ENCODE data around the gene MMP24OS. TPM values are rescaled to one million over a fixed set of nuclear protein-coding genes. Genes with fewer than 3 reads are reported as not detected.

The MMP24OS gene
- total and polyA plus RNA-seq, 2 donors (not counting 3 experiments of a cell fraction or from before 2014, with no cell fraction given): 35.1 to 55.6 TPM

DNA sequence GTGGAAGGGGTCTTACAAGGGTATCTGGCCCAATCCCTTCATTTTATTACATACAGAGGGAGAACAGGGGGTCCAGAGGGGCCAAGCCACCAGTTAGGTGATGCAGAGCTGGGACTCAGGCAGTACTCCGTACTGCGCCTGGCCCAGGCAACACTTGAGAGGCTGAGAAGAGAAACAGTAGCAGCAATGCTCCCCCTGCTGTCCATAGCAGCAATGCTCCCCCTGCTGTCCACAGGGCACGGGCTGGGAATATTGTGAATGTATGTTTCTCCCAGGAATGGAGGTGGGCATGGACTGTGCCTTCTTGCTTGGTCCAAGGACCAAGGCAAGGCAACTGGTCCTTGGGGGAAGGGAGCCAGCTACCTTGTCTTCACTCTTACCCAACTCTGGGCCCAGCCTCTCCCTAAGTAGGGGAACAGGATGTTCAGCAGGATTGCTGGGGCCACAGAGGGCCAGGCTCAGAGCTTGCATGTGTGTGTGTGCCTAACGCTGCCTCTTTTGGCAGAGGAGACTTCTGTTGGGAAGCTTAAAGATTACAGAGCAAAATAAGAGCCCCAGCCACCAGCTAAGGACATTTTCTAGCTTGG lies 29.1 kb upstream of the MMP24OS start:
- Histone ChIP-seq H3K27ac (ENCODE audit: insufficient read depth, low read depth, low read length) (peak overlapping the region; percentile 70), H4K20me1 (replicated peaks; ENCODE audit: control insufficient read depth, extremely low read depth, insufficient read depth, low read length) (no peaks in the 10 kb centered on the region), H3K27me3 (ENCODE audit: control insufficient read depth in 2 of 2, insufficient read depth in 2 of 2, low read length in 2 of 2) (no peaks in the 10 kb centered on the region), H2AFZ (ENCODE audit: low read depth, low read length) (peak overlapping the region; percentile 15), H3K9me3 (replicated peaks; ENCODE audit: control insufficient read depth, insufficient read depth, low read length) (no peaks in the 10 kb centered on the region), H3K4me2 (ENCODE audit: insufficient read depth, low read length) (no peak overlapping the region), H3K79me2 (ENCODE audit: control insufficient read depth, insufficient read depth, low read length) (no peaks in the 10 kb centered on the region), H3K9ac (replicated peaks; ENCODE audit: extremely low read depth, insufficient read depth, low read length) (no peak overlapping the region), H3K36me3 (ENCODE audit: control insufficient read depth in 2 of 2, extremely low read depth in 1 of 2, insufficient read depth in 2 of 2, low read length in 2 of 2) (no peaks in the 10 kb centered on the region), H3K9me1 (replicated peaks; ENCODE audit: control insufficient read depth, extremely low read depth, insufficient read depth, low read length) (no peaks in the 10 kb centered on the region), H3K4me1 (ENCODE audit: control insufficient read depth, extremely low read depth, insufficient read depth, low read length) (peaks cover 80% of the 10 kb centered on the region), H3K4me3 (replicated peaks in 1 of 3; ENCODE audit: insufficient read depth in 1 of 3, low read depth in 1 of 3, low read length in 3 of 3) (no peak overlapping the region)
- intact Hi-C loops (cut with micrococcal nuclease): loop anchor here (1.0 kb wide), 1 partner anchor 135 kb away; the partner anchor contains the start of gene PROCR
- FAIRE-seq (peak; percentile 87), DNase-seq (ENCODE audit: low read depth, low spot score) (peak; percentile 71)
- BruUV-seq (replicated peaks): no TSS peak
- ChIA-PET POLR2A (interaction anchor here (1.8 kb wide), 1 partner anchor 11 kb away, joined by 5 read pairs; no protein-coding TSS in a partner anchor), CTCF (interaction anchor here (0.5 to 9.7 kb wide), 22 partner anchors 10 to 211 kb away, joined by 3 to 200 read pairs (median 5); partner anchors contain the start of genes CEP250, EIF6, GDF5 and MMP24OS)
- dilution Hi-C loops (cut with MboI; ENCODE audit: extremely low pct_ligation_motif_present, low sequenced_read_pairs): no loop called here
- TF ChIP-seq JUN (IDR thresholded peaks at IDR 0.05; ENCODE audit: borderline replicate concordance, insufficient read depth, insufficient read length, low read depth): no peak
- TF ChIP-seq, protein P1, sequence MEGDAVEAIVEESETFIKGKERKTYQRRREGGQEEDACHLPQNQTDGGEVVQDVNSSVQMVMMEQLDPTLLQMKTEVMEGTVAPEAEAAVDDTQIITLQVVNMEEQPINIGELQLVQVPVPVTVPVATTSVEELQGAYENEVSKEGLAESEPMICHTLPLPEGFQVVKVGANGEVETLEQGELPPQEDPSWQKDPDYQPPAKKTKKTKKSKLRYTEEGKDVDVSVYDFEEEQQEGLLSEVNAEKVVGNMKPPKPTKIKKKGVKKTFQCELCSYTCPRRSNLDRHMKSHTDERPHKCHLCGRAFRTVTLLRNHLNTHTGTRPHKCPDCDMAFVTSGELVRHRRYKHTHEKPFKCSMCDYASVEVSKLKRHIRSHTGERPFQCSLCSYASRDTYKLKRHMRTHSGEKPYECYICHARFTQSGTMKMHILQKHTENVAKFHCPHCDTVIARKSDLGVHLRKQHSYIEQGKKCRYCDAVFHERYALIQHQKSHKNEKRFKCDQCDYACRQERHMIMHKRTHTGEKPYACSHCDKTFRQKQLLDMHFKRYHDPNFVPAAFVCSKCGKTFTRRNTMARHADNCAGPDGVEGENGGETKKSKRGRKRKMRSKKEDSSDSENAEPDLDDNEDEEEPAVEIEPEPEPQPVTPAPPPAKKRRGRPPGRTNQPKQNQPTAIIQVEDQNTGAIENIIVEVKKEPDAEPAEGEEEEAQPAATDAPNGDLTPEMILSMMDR (IDR thresholded peaks at IDR 0.05; ENCODE audit: extremely low read depth in 1 of 2, insufficient read depth in 1 of 2, low read depth in 1 of 2, low read length in 2 of 2): peak; percentile 92 to 95
- TF ChIP-seq FOS (IDR thresholded peaks at IDR 0.05; ENCODE audit: borderline replicate concordance, insufficient read depth, low read length): no peak
